ENCODE data around the gene DLEC1.
"Not testable (repeated sequence)": the region's sequence is repeated elsewhere in the genome, so short reads cannot be mapped to it uniquely, and the experiment has no call there.

The DLEC1 gene

GRCh38 chr3:38022896-38023709, 15.9 kb upstream of the DLEC1 start:
- peaks cover 61% of the 10 kb centered on the region for H3K4me1 Mint-ChIP-seq
- DNase-seq (ENCODE audit: low spot score in 2 of 2) (no peak), ATAC-seq (peak; percentile 3)
- peak overlapping the region; percentile 99 for H3K27ac Mint-ChIP-seq
- H3K36me3 Mint-ChIP-seq = peaks cover 13% of the 10 kb centered on the region
- H3K4me3 Mint-ChIP-seq = peak overlapping the region; percentile 96
- no peaks in the 10 kb centered on the region for H3K9me3 Mint-ChIP-seq

GRCh38 chr3:38026856-38027255, 12.2 kb upstream of the DLEC1 start:
- H3K36me3 Mint-ChIP-seq = peaks cover 13% of the 10 kb centered on the region
- H3K4me1 Mint-ChIP-seq = peaks cover 64% of the 10 kb centered on the region
- H3K9me3 Mint-ChIP-seq = no peaks in the 10 kb centered on the region
- DNase-seq (ENCODE audit: low spot score in 2 of 2) = no peak
- no peak overlapping the region for H3K27ac Mint-ChIP-seq
- ATAC-seq = no peak
- H3K4me3 Mint-ChIP-seq = no peak overlapping the region

- Mint-ChIP-seq H3K4me3 (peak overlapping the region; percentile 71), H3K9me3 (no peaks in the 10 kb centered on the region), H3K4me1 (peaks cover 58% of the 10 kb centered on the region), H3K36me3 (peaks cover 13% of the 10 kb centered on the region), H3K27ac (peak overlapping the region; percentile 43)
- DNase-seq (ENCODE audit: low spot score in 2 of 2) (no peak), ATAC-seq (no peak)
Measured at GRCh38 chr3:38027466-38028465, 11.2 kb upstream of the DLEC1 start.

- ATAC-seq (no peak), DNase-seq (ENCODE audit: low spot score in 2 of 2) (no peak)
- H3K4me3 Mint-ChIP-seq = peak overlapping the region; percentile 71
- H3K36me3 Mint-ChIP-seq = peaks cover 13% of the 10 kb centered on the region
- H3K4me1 Mint-ChIP-seq = peaks cover 54% of the 10 kb centered on the region
- peak overlapping the region; percentile 43 for H3K27ac Mint-ChIP-seq
- no peaks in the 10 kb centered on the region for H3K9me3 Mint-ChIP-seq
Measured at GRCh38 chr3:38028621-38029361, 10.2 kb upstream of the DLEC1 start.

- Mint-ChIP-seq H3K4me3 (peak within 1 kb of the TSS; percentile 71), H3K4me1 (peaks cover 47% of the 10 kb centered on the region), H3K36me3 (peaks cover 6% of the 10 kb centered on the region), H3K27ac (peak within 1 kb of the TSS; percentile 56), H3K9me3 (no peaks in the 10 kb centered on the region)
- ATAC-seq (no peak), DNase-seq (ENCODE audit: low spot score in 2 of 2) (no peak)
Measured at GRCh38 chr3:38029400-38030125, 9.4 kb upstream of the DLEC1 start, which contains the start of gene PLCD1. Gene PLCD1 (minus strand): TSS chr3:38029642. CDS start chr3:38029539, 103 bp downstream.

GRCh38 chr3:38030126-38031021, 8.6 kb upstream of the DLEC1 start:
- peaks cover 39% of the 10 kb centered on the region for H3K4me1 Mint-ChIP-seq
- H3K4me3 Mint-ChIP-seq = peak overlapping the region; percentile 71
- H3K36me3 Mint-ChIP-seq = no peaks in the 10 kb centered on the region
- DNase-seq (ENCODE audit: low spot score in 2 of 2) = no peak
- H3K9me3 Mint-ChIP-seq = no peaks in the 10 kb centered on the region
- peak overlapping the region; percentile 94 for H3K27ac Mint-ChIP-seq
- peak; percentile 6 for ATAC-seq

- no peaks in the 10 kb centered on the region for H3K9me3 Mint-ChIP-seq
- DNase-seq (ENCODE audit: low spot score in 2 of 2) (peak in 1 of 2 donors; percentile 67), ATAC-seq (peak; percentile 91)
- peak overlapping the region; percentile 71 for H3K4me3 Mint-ChIP-seq
- H3K4me1 Mint-ChIP-seq = peaks cover 32% of the 10 kb centered on the region
- peak overlapping the region; percentile 94 for H3K27ac Mint-ChIP-seq
- H3K36me3 Mint-ChIP-seq = peaks cover 1% of the 10 kb centered on the region
Measured at GRCh38 chr3:38031022-38031994, 7.7 kb upstream of the DLEC1 start.

- Mint-ChIP-seq H3K4me3 (no peak overlapping the region), H3K9me3 (no peaks in the 10 kb centered on the region), H3K4me1 (peaks cover 42% of the 10 kb centered on the region), H3K36me3 (peaks cover 7% of the 10 kb centered on the region), H3K27ac (no peak overlapping the region)
- ATAC-seq (no peak), DNase-seq (ENCODE audit: low spot score in 2 of 2) (no peak)
Measured at GRCh38 chr3:38032328-38032865, 6.6 kb upstream of the DLEC1 start.

- peaks cover 48% of the 10 kb centered on the region for H3K4me1 Mint-ChIP-seq
- not testable (repeated sequence) for H3K4me3 Mint-ChIP-seq; DNase-seq (ENCODE audit: low spot score in 2 of 2); ATAC-seq; H3K9me3 Mint-ChIP-seq; H3K27ac Mint-ChIP-seq
- peaks cover 16% of the 10 kb centered on the region for H3K36me3 Mint-ChIP-seq
Measured at GRCh38 chr3:38033586-38033985, 5.4 kb upstream of the DLEC1 start.

- ATAC-seq; DNase-seq (ENCODE audit: low spot score in 2 of 2); H3K27ac Mint-ChIP-seq; H3K9me3 Mint-ChIP-seq; H3K4me3 Mint-ChIP-seq: not testable (repeated sequence)
- peaks cover 52% of the 10 kb centered on the region for H3K4me1 Mint-ChIP-seq
- H3K36me3 Mint-ChIP-seq = peaks cover 23% of the 10 kb centered on the region
Measured at GRCh38 chr3:38034335-38034734, 4.7 kb upstream of the DLEC1 start.

GRCh38 chr3:38036286-38036685, 2.7 kb upstream of the DLEC1 start:
- Mint-ChIP-seq H3K4me3 (no peak overlapping the region), H3K27ac (peak overlapping the region; percentile 79), H3K4me1 (peaks cover 56% of the 10 kb centered on the region), H3K9me3 (peaks cover 7% of the 10 kb centered on the region), H3K36me3 (peaks cover 23% of the 10 kb centered on the region)
- ATAC-seq (no peak), DNase-seq (ENCODE audit: low spot score in 2 of 2) (no peak)

- Mint-ChIP-seq H3K4me1 (peaks cover 50% of the 10 kb centered on the region), H3K36me3 (peaks cover 23% of the 10 kb centered on the region), H3K4me3 (no peak overlapping the region), H3K27ac (peak overlapping the region; percentile 95), H3K9me3 (peaks cover 7% of the 10 kb centered on the region)
- no peak for DNase-seq (ENCODE audit: low spot score in 2 of 2)
- ATAC-seq = no peak
Measured at GRCh38 chr3:38036906-38037305, 2.1 kb upstream of the DLEC1 start.

All from stimulated activated effector memory CD8-positive, alpha-beta T cell treated with anti-CD3 and anti-CD28 coated beads, Interleukin-12 subunit alpha, Interleukin-12 subunit beta, amount 100 ng/mL, for 72 hours (primary cell).